Measurements from ENCODE around the gene LINS1.

The LINS1 gene, protein sequence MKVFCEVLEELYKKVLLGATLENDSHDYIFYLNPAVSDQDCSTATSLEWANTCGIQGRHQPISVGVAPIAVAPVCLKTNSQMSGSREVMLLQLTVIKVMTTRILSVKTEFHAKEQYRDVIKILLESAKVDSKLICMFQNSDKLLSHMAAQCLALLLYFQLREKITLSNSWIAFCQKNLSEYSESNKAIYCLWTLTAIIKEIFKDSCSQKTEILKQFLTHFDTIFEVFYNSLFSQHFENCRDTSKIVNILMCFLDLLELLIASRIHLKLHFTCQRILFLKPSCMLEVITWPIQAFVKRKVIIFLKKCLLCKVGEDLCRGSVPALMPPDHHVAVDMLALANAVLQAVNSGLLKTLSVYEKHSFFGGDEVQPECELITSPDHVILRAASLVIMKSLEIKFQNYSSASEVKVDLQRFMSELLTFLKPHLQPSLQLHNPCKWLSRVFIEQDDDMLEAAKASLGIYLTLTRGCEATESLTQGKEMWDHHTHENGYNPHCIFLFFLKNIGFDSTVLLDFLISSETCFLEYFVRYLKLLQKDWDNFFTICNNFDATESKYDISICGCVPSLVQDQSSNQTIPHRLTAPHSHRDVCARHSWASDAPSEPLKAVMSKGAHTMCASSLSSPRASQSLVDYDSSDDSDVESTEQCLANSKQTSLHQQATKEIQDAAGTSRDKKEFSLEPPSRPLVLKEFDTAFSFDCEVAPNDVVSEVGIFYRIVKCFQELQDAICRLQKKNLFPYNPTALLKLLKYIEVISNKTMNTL

DNA sequence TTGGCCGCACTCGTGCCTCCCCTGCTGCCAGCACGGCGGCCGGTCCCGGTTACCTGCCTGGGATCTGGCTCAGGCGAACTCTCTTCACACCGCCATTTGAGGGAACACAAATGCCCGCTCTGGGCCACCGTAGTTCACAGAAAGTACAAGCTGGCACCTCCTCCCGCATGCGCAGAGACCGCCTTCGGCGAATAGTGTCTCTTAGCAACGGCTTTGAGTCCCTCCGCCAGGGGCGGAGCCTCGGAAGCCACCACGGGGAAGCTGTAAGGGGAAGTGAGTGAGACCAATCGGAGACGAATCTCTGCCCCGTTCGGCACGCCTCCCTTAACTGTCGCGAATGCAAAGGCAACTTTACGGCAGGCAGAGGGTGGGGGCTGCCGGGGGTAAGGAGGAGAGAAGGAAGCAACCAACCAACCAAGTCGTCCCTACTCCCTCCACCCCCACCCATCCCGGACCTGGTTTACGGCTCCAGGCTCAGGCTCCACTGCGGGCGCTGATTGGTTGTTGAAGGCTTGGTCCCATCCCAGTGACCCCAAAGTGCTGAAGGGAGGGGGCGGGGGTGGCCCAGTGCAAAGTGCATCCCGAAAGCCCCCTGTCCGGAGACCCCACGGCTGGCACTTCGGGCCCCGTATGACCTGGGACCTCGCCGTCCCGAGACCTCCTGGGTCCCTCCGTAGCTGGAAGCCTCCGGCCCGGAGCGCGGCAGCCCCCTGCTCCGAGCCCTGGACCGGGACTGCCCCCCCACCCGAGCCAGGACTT, at the start of gene LINS1, which contains the start of gene ASB7:
TSS of gene LINS1 (minus strand) at position 121 of the 759 bp plus-strand sequence. CDS start 21,342 bp downstream, outside the sequence.
TSS of gene ASB7 (plus strand) at position 526 of the 759 bp plus-strand sequence. CDS start 9,628 bp downstream, outside the sequence.
- peak; percentile 98 for DNase-seq

DNA sequence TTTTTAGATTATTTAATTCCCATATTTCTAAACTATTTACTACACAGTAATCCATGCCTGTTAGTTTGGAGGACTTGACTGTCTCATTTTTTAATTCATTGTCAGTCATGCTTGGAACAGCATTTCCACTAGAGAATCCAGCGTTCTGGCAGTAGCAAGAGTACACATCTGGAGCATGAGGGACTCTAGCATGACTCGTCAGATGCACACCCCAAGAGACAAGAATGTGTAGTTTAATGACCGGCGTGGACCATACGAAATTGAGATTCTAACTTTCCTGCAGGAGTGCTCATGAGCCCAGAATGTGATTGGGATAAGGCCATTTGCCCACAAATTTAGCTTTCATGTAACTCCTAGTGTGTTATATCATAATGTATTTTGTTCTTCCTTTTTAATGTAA, 49.3 kb upstream of the LINS1 start:
- DNase-seq, result no peak

DNA sequence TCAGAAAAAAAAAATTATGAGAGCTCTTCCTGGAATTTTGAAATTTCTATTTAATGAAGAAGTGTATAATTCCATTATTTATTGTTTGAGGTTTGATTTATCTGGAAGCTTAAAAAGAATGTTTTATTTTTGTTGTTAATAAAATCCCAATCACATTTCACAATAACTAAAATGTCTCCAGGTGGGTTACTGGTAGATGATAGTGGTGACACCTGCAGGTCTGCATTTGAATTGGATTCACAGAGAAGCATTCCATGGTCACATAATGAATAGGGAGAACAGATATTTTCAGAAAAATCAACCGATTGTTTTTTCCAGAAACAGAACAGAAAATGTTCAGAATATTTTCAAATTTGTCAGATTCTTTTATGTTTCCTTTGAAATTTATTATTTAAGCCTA, 48.7 kb upstream of the LINS1 start:
- DNase-seq, result no peak

DNA sequence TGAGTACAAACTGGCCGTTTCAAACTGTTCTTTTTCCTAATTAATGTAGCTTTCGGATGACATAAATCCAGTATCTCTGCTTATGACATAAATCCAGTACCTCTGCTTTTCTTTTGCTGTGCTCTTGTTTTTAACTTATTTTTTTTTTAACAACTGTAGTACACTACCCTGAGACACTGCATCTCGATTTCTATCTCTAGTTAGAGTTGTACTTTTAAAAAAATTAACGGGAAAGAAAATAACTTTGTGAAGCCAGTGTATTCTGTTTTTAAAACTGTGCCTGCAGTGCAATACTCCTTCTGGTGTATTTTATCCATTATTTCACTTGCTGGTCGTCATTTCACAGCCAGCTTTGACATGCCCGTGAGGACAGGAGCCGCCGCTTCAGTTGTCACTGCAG, 47.0 kb upstream of the LINS1 start:
- no peak for DNase-seq

DNA sequence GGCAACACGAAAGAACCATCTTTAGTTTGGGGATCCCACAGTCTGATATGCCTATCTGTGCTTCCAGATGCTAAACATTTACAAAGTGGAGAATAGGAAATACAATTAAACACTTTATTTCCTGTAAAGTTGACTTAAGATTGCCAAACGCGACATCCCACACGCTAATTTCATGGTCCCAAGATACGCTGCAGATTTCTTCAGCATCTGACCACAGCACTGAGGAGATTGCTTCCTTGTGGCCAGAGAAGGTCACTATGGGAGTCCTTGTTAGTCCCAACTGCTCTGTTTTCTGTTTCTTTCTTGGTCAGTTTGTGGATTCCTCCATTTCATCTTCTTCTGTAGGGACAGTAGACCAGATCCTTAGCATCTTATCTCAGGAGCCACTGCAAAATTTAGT, 43.7 kb upstream of the LINS1 start:
- no peak for DNase-seq

DNA sequence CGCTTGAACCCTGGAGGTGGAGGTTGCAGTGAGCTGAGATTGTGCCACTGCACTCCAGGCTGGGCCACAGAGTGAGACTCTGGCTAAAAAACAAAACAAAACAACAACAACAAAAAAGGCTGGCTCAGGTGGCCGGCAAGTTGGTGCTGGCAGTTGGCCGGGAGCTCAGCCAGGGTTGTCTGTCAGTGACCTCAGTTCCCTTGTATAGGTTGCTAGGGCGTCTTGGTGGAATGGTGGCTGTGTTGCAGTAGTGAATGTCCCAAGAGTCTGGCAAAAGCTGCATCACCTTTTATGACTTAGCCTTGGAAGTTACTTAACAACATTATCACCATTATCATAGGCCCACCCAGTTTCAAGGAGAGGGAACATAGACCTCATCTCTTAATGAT, 41.0 kb upstream of the LINS1 start:
- no peak for DNase-seq

DNA sequence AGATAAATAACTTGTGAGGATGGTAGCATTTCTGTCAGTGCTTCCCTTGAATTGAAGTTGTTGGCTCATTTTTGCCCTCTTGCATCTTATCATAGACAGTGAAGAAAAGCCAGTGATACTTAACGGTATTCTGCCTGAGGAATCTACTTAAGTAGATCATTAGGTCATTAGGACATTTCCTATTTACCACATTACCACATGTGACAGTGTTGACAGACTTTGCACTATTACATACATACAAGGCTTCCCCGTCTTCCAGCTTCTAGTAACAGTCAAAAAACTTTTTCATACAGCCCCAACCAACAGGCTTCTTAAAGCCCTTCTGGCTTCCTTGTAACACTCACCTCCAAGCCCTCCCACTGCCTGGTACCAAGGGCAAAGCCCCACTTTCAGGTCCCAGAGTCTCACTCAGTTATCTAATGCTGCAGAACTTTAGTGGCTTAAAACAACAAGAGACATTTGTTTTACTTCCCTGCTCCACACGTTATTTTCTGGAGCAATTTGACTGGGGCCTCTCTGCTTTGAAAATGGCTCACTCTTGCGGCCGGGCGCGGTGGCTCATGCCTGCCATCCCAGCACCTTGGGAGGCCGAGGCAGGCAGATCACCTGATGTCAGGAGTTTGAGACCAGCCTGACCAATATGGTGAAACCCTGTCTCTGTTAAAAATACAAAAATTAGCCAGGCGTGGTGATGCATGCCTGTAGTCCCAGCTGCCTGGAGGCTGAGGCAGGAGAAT, 40.4 kb upstream of the LINS1 start:
- no peak for DNase-seq

DNA sequence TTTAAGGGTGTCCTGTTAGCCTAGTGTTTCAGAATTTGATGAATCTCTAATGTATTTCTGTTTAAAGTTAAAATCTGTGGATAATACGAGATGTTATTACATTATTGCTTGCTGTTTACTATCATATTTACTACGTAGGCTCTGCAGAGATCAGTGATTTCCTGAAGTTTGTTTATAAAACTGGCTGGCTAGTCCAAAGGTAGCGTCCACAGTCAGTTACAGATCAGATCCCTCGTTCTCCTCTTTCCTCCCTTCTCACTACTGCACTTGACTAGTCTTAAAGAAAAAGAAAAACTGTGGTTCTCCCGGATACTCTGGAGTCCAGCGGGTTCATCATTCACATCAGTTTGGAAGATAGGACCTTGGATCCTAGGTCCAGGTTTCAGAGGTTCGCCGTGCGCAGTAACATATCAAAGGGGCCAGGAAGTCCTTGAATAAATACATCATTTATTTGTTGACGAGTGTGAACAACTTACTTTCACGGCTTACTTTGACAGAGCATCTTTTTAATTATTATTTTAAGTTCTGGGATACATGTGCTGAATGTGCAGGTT, 36.3 kb upstream of the LINS1 start:
- DNase-seq, result no peak

DNA sequence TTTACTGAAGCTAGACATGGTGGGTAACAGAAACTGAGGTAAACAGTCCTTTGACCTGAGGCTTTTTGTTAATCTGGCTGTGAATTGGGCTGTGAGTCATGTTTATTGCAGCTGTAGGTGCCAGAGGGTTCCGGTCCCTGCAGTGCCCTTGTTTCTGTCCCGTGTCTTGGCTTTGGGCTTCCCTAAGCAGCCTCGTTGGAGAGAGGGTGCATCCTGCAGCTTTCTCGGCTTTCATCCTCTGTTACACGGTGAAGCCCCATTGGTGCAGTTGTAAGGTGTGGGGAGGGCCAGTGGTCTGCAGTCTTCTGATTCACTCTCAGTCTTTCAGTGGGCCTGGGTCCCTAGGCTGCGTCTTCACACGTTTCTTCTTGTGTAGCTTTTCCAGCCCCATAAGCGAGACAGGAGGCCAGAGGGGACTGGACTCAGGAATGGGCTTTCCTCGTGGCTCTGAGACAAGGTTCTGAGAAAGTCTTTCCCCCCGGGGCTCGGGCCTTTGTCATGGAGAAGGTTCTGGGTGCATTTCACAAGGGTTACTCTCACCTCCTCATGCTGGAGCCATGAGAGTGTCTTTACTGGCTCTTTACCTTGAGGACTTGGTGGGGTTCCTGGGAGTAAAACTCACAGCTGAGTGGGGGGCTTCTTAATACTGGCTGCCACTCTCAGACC, 33.6 kb upstream of the LINS1 start:
- no peak for DNase-seq

DNA sequence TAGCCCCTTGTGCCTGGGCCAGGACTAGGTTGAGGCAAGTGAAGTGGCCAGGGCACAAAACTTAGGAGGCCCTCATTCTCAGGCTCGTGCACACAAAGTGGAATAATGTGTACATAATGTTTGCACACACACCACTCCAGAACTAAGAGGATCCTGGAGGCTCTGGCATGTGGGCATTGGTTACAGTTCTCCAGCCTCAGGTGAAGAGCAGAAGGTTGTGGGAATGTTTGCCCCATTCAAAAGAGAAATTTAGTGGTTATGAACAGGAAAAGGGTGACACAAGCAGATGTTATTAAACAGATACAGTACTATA, 31.7 kb upstream of the LINS1 start:
- no peak for DNase-seq

DNA sequence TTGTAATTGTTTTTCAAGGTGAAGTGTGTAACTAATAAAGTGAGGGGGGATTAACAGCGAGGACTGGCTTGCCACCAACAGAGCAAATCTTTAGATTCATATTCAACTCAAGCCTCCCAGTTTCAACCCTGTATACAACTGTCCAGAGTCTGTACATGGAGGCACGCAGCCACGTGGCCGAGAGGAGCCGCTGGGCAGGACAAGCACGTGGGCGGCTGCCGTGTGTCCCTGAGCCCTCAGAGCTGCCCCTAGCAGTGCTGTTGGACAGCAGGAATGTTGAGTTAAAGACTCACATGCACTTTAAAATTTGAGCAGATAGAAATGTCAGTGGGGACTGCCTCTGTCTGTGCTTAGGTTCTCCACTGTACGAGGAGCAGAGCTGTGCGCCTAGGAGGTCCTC, 29.8 kb upstream of the LINS1 start:
- no peak for DNase-seq

DNA sequence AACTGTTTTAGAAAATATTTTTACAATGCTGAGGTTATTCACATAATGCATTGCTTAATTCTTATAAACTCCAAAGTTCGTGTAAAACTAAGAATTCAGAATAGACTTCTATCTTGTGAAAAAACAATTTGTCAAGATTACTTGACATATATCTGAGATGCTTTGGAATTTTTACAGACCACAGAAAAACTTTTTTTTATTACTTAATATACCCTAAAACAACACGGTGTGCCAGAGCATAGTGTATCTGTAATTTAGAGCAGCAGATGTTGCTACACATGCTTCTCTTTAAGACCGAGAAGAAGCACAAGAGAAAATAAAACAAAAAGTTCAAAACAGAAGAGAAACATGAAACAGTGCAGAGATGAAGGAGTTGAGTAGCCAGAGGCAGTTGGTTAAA, 26.8 kb upstream of the LINS1 start:
- DNase-seq, result no peak

DNA sequence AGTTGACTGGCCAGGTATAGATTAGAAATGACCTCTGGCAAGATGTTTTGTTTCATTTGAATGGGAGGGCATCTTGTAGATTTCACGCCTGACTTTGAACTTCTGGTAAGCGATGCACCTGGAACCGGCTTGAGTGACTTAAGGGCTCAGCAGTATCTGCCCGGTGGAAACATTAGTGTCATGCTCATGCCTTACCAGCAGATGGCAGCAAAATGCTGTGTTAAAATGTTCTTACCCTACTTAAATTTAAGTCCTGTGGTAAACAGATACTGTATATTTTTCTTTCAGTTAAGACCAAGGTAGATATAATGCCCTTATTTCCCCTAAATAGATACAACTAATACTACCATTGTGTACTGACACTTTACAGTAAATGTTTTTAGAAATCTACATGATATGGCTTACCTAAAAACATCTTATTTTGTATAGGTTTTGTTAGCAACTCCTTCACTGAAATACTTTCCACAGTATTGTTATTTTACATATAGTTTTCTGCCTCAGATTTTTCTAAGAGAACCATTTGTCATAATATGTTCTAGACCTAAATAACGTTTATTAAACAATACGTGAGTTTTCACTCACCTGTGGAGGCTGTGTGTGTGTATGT, 25.9 kb upstream of the LINS1 start:
- peak; percentile 52 for DNase-seq

DNA sequence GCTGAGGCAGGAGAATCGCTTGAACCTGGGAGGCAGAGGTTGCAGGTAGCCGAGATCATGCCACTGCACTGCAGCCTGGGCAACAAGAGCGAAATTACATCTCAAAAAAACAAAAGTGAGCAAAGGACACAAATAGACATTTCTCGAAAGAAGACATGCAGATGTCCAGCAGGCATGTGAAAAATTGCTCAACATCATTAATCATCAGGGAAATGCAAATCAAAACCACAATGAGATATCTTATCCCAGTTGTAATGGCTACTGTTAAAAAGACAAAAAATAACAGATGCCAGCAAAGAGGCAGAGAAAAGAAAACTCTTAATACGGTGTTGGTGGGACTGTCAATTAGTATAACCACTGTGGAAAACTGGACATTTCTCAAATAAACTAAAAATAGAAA, 21.3 kb upstream of the LINS1 start:
- DNase-seq, result no peak

DNA sequence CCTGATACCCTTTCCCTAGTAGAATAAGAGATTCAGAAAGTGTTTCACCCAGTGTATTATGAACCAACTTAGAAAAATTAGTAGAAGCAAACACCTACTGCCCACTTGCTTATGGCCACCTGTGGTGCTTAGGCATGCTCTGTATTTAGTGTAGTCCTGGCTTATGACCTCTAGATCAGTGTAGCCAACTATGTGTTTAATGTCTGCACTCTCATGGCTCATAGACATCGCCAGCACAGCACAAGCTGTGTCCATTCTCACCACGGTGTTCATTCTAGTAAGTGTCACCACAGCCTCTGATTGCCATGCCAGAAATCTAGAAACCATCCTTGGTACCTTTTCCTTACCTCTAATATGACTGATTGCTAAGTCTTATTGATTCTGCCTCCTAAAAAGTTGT, 14.7 kb upstream of the LINS1 start:
- no peak for DNase-seq

DNA sequence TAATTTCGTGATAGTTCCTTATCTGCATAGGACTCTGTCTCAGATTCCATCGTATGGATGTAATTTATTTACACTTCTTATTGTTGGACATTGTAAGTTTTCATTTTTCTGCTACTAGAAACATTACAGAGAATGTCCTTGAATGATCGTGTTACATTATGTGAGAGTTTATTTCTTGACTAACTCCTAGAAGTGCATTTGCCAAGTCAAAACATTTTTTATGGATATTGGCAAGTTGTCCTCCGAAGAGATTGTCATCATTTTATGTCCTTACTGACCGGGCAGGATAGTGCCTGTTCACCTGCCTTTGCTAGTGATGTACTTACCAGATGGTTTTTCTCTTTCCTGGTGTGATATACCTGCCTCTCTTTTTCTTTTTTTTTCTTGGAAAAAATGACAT, 13.8 kb upstream of the LINS1 start:
- no peak for DNase-seq

DNA sequence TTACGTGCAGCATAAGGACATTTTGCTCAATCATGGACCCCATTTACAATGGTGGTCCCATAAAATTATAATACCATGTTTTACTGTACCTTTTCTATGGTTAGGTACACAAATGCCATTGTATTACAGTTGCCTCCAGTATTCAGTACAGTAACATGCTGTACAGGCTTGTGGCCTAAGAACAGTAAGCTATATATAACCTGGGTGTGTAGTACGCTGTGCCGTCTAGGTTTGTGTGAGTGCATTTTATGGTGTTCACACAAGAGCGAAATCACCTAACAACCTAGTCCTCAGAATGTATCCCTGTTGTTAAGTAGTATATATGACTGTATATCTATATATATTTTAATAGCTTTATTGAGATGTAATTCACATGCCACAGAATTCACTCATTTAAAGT, 12.9 kb upstream of the LINS1 start:
- DNase-seq, result no peak

DNA sequence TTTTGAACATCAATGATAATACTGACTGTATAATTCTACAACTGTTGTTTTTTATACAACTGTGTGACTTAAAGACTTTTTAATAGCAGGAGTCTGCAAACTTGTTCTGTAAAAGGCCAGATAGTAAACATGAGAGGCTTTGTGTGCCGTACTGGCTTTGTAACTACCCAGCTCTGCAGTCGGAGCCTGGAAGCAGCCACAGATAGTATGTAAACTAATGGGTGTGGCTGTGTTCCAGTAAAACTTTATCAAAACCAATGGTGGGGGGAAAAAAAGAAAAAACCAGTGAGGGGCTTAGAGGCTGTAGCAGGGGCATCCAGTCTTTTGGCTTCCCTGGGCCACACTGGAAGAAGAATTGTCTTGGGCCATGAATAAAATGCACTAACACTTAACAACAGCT, 12.4 kb upstream of the LINS1 start:
- DNase-seq, result no peak

DNA sequence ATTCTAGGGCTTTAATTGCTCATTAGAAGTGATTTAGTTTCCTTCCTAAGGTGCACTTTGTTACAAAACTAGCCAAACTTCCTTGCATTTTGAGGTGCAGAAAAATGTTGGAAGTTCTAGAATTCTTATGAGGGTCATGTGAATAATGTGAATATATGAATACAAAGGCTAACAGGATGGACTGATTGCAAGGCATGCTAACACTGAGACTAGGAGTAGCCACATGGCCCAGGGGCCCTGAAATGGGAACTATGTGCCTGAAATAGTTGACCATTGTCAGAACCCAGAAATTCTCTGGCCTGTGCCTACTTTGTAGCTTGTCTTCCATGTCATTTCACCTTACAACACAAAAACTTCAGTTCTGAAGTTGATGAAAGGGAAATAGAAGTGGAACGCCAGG, 11.2 kb upstream of the LINS1 start:
- no peak for DNase-seq

DNA sequence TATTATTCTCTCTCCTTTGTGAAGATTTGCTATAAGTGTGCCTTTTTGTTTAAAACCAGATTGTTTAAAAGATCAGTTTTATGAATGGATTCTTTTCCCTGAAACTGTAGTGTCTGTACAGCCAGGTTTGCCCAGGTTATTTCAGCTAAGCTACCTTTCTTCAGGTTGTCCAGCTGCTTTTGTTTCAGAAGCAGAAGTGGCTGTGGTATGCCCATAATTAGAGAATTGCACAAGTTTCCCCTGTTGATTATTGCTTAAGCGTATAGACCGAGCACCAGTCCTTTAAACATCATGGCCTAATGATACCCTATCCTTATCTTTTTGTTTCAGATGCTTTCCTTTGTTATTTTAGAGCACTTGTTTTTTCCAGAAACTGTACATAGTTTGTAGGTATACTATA, 10.6 kb upstream of the LINS1 start:
- no peak for DNase-seq

DNA sequence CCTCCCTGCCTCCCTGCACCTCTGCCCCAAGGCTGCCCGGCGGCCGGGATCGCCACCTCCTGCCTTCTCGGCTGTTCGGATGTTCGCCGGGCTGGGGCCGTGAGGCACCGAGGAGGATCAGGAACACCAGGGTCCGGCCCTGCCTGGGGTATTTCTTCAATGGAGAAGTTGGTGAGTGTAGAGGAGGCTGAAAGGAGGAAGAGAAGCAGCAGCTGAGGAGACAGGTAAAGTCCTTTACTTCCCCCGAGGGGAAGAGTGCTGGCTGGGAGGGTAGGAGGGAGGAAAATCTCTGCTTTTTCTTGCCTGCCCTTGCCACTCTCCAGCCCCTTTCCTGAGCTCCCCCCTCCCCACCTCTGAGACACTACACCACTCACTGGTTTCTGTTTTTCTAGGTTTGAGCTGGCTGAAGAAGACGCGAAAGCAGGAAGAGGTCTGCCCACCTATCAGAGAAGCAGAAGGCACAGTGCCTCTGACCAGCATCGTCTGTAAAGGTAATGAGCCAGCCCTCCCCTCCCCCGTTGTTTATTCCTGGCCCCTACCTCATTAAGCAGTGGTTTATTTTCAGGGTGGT, 924 bp upstream of the LINS1 start:
- no peak for DNase-seq
